Lung microvascular endothelial cell (primary cell): ENCODE results near the gene AGAP1. TPM values are rescaled to one million over a fixed set of nuclear protein-coding genes. Genes with fewer than 3 reads are reported as not detected.
A peak's percentile ranks its signal among the peaks of the same experiment; 100 is the strongest.

ENCODE experiments used
- DNase-seq, 2 donors: peaks; one replicate each; pipeline versions ENCODE4 v3.0.0 to v3.0.0-alpha.2; 2010; ENCODE audit warnings: low read depth in 2 of 2
- total RNA-seq: library from RNA; depleted of rRNA; stranded (reverse); fragments of >200 nt; gene quantifications from 2 replicates; pipeline ENCODE4 v1.2.1, GENCODE V29; 2014

AGAP1 gene
- total RNA-seq, 1 donor from 2014 or later: 3.4 TPM

DNA sequence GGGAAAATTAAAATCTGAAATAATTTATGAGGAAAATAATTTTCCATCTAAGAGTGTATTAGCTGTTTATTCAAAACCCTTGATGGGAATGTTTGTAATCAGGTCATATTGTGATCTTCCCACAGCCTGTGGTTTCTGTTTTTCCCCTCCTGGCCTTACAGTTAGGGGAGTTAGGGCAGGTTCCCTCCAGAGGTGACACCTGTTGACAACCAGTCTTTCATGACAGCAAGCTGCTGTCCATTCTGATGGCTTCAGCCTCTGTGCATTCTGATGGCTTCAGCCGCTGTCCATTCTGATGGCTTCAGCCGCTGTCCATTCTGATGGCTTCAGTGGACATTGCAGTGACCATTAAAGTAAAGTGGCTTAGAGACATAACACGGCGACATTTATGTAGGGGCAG, 346.1 kb downstream of the AGAP1 start:
- DNase-seq: no peak

DNA sequence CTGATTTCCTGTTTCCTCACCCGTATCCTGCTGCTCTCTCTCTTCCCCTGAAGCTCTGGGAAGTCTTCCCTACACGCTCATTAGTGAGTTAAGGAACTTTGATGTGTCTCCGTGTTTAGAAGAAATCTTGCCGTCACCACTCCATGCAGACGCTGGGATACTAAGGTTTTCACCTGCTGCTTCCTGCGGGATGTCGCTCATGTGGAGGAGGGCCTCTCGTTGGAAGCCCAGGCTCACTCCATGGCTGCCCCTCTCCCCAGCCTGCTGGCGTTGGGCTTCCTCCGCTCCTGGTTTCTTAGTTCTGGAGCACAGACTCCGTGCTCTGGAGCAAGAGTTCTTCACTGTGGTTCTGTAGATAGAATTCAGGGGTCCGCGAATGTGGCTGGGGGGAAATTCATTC, 348.0 kb downstream of the AGAP1 start:
- no peak for DNase-seq

DNA sequence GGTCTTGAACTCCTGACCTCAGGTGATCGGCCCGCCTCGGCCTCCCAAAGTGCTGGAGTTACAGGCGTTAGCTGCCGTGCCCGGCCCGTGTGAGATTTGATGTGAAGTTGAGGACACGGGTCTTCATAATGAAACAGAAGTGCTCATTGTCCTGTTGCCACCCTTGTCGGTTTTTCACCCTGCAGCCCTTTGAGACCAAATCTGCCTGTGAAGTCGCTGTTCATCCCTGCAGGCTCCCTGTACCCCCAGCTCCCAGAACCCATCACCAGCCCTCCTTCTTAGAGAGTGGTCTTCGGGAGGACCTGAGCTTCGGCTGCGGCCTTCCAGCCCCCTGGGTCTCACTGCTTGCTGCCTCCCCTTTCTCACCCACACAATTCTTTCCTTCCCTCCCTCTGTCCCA, 349.1 kb downstream of the AGAP1 start:
- DNase-seq: no peak

DNA sequence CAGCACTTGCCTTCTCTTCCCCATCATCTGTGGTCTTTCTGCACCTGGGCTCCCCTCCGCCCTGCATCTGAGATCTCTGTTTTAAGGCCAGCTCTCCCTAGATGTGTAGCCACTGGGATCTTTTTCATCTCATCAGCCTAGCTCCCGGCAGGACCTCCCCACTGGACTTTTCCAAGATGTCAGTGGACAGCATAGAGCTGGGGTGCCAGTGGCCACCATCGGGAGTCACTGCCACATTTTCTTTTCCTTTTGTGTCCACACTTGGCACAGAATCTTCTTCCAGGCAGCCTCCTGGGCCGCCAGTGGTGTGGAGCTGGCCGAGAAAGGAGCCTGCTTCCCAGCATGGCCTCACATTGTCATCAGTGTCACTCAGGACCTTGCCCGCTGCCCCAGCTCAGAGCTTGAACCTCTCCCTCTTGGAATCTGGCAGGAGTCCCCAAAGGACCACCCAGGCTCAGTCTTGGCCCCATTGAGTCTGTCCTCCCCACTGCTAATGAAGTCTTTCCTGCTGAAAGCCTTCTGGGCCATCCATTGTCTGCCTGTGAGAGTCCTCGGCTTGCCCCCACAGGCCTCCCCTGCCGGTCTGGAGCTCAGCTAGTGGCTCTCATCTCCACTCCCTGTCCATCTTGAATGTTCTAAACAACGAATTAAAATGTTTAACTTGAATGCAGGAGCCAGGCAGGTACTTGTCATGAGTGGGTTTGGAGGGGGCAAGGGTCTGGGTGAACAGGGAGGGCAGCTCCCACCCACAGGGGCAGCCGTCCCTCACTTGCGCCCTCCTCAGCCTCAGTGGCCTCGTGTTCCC, 349.9 kb downstream of the AGAP1 start:
- DNase-seq: no peak

DNA sequence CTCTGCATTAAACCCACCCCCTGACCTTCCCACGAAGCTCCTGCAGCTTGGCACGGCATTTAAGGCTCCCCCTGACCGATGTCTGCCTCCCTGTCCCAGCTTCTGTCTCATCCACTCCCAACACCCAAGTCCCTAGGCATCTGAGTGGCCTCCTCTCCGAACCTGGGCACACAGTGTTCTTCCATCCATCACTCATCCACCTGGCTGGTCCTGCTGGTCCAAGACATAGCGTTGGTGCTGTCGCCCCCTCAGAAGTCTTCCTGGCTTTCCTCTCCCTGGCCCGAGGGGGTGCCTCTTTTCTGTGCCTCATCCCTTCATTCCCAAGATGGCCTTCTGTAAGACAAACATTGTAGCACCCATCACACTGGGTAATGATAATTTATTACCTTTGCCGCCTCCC, 350.7 kb downstream of the AGAP1 start:
- DNase-seq: no peak

DNA sequence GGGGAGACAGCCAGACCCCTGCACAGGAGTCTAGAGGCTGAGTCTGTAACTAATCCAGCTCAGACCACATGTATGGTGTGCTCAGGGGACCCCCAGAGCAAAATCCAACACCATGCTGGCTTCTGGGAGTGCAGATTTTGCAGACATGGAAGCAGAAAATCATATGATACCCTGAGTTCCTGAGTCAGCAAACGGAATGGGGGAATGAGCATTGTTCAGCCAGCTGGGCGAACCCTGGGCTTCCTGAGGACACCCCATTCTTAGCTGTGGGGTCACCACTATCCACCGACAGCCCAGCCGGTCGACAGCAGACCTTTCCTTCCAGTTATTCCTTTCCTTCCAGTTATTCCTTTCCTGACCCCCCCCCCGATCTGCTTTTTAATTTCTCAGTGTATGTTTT, 351.4 kb downstream of the AGAP1 start:
- DNase-seq: no peak

DNA sequence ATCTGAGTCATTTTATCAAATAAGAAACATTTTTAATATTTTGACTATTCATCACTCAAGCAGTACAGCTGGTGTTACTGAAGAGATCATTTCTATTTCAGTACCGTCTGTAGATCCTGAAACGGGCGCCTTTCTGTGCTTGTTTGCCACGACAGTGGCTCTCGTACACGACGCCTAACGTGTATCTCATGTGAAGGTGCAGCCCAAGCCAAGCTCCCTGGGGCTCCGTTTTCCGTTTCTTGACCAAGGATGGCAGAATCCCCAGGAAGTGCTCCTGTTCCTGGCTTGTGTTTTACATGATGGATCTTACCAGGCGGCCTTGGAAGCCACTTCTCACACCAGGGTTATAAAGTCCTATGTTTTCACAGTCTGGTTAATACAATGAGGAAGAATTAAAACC, 353.7 kb downstream of the AGAP1 start:
- no peak for DNase-seq

DNA sequence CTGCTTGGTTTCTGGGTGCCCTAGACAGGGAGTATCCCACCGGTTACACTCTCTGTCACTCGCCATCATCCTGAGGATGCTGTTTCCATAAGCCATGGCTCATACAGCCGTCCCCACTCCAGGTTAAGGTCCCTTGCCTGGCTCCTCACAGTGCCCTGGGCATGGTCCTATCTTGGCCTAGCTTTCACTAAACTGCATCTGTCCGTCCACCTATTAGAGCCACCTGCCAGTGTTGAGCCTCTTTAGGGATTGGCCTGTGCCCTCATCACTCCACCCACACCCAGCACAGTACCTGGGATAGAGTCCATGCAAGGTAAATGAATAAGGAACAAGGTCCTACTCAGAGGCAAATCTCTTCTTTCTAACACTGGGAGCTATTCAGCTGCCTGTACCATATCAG, 354.2 kb downstream of the AGAP1 start:
- DNase-seq: no peak

DNA sequence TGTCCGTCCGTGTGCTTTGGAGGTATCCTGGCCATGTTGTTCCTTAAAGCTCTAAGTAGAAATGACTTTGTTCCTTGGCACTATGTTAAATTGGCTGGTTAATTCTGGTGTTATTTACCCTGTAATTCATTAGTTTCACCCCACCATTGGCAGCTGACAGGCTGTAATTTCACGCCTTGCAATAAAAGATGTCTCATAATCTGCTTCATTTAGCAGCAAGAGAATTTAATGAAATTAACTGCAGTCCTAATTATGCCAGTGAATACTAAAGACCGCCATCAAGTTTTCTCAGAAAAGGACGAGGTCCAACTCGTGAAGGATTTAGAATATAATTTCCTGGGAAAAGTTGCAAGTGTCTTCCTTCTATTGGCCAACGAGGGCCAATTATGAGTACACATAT, 355.1 kb downstream of the AGAP1 start:
- no peak for DNase-seq

DNA sequence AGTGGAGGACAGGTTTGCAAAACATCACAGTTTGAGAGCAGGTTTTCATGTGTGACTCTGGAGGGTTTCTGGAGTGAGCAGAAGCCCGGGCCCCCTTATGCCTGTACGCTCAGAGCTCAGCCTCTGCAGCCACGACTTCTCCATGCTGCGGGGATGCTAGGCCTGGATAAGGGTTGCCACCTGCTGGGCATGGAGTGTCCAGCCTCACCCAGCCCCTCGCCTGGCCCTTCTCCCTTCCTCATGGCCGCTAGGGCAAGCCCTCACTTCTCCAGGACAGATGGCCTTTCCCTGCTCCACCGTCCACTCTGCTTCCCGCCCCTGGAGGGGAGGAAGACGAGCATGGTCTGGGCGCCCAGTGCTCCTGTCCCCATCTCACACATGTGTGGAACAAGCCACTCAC, 355.6 kb downstream of the AGAP1 start:
- no peak for DNase-seq

DNA sequence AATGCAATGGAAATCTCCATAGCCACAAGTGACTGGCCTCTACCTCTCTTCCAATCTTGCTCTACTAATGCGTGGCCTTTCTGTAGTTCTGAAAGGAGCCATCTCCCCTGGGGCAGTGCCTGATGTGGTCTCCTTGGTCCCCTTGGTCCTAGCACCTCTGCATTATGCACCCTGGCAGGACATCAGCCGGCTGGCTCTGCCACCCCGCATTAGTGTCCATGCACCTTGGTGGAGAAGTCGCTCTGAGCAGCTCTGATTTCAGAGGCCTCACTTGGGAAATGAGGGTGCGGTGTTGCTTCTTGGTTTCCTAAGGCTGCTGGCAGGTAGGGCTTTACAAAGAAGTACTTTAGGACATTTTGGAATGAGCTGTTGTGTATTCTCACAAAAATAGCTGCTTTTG, 356.4 kb downstream of the AGAP1 start:
- DNase-seq: no peak

DNA sequence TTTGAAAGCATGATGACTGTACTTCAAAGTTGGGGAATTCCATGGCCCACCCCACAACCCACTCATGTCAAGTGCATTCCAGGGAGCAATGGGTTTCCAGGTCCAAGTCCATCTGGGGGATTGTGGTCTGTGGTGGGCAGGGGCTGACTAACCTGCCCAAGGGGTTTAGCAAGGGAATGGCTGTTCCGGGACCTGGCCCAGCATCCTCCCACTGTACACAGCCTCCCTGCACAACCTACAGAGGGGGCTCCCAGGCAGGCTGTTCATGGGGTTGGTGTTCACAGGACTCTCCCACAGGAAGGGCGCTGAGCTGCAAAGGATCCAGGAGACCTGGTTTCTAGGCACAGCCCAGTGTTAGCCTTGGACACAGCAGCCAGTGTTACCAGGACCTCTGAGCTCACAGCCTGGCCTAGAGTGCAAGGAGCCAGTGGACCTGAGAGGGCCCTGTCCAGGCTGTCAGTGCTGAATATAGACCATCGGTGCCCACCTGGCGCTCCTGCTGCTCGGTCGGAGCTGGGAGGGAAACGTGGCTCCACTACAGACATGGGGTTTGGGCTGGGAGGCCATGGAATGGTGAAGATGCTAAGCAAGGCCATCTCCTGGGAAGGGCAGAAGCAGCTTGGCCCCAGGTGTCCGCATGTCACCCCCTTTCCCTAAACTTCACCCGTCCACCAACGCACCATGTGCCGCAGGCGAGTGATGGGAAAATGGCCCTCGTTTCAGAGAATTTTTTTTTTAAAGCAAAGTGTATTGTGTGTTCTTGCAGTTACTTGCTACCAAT, 357.1 kb downstream of the AGAP1 start:
- no peak for DNase-seq

DNA sequence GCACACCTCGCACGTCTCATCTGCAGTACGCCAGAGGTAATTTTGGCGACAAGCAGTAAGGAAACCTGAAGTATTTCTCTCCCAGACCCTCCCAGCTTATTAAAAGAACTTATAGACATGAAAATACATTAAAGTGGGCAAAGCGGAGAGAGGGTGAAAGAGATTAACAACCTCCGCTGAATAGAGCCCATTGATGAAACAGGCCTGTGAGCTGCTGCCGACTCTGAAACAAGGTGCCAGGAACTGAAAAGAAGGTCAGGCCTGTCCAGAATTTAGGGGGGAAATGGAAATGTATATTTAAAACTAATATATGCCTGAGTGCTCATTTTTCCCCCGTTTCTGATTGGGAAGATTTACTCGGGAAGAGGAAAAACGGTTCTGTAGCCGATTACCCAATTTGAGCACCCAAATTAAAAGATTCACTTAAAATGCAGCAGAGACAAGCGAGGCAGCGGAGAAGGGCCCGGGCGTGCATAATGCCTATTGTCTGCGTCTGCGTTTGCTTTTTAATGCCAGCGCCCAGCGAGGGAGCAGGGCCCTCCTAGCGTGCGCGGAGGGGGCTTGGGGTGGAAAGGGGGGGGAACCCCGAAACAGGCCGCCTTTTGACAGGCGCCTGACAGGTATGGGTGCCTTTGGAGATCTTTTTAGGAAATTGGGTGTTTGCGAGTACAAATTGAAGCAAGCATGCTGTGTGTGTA, 358.1 kb downstream of the AGAP1 start:
- no peak for DNase-seq

DNA sequence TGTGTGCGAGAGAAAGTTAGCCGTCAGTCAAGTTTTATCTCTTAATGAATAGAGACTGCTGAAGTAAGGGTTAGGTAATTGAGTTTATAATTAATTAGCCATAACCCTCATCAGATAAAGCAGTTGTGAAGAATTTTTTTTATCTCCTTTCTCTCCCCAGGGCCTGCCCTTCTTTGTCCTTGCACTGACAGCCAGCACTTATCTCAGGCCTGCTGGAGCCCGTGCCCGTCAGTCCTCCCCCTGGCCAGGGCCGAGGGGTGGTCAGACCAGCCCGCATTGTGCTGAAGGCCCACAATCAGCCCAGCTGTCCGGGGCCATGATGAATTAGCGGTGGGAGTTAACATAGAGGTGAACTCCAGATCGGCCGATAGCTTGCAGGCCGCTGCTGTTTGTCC, 358.7 kb downstream of the AGAP1 start:
- no peak for DNase-seq

DNA sequence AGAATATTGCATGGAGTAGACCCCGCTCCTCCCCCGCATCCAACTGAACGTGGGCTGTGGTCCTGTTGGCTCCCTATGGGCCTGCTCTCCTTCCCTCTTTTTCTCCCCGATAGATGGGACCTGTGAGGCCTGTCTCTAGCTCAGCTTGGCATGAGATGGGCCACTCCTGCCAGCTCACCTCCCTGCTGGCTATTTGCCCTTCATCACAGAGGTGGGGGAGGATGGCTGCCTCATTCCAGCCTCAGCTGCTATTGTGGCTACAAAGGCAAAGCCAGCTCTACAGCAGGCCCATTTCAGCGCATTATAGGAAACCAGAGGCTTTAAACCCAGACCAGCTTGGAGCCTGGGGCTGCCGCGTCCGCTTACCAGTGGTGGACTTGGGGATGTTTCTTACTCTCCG, 360.4 kb downstream of the AGAP1 start:
- no peak for DNase-seq

DNA sequence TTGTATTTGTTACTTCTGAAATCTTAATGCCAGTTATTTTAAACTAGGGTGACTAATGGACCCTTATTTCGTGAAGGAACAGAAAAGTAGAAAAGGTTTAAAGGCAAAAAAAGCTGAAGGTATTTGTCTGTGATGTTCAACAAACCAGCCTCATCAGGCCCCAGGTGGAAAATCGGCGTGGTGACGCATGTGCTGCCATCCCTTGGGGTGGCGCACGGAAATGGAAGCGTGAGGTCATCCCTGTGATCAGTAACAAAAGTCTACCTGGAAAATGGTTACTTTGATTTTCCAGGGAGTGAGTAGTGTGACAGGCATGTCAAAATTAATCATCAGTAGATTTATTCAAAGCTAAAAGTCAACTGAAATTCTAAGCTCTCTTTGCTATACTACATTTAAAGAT, 361.2 kb downstream of the AGAP1 start:
- DNase-seq: peak in 1 of 2 donors; percentile 5

DNA sequence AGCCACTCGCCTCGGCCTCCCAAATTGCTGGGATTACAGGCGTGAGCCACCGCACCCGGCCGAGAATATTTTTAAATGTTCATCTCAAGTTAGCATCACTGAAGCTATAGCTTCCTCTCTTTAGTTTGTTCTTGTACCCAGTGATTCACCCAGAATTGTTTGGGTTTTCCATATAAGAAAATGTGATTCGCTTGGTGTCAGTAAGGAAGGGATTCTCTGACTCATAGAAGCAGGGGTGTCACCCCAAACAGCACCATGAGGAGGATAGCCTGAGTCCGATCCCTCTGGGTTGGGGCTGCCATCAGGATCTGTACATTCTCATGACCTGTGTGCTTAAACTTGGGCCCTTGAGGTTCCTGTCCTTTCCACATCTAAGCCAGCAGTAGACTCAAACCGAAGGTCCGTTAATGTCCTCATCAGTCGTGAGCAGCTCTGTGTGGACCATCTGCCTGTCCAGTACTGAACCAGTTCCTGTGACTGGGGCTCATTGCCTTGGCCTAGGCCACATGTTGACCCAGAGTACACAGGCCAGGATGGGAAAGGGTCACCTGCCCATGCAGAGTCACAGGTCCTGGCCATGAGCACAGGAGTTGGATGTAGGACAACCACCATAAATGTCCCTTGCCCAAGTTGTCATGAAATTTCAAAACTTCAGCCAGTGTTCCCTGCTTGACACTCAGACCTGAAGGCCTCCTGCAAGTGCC, 362.5 kb downstream of the AGAP1 start:
- no peak for DNase-seq

DNA sequence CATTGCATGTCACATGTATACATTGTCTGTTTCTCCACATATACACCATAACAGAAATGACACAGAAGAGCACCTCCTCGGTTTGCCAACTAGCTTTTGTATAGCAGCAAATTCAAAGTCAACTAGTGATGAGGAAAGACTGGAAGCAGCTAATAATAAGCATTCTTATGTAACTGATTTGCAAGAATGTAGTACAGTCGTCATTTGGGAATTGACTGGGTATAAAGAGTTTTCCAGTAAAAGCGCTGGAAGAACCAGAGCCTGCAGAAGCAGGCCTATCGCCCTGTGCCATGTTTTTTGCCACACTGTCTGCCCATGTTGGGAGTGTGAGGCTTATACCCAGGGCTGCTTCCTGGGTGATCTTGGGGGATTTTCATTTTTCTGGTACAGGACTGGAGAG, 363.8 kb downstream of the AGAP1 start:
- DNase-seq: no peak

DNA sequence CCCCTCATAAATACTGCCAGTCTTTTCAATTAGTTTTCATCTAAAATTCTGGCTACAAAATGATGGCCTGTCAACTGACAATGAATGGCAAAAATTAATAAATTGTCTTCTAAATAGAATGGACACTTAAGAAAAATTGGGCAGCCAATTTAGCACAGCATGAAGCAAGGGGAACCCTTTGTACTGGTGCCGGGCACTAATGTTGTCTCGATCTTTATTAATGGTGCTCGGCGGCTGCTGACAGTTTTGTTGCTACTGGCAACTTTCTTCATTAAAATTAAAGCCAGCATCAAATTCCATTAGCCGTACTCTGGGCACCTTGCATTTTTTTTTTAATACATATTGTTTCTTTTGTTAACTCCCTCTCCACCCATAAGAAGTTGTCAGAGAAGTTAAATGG, 365.0 kb downstream of the AGAP1 start:
- no peak for DNase-seq

DNA sequence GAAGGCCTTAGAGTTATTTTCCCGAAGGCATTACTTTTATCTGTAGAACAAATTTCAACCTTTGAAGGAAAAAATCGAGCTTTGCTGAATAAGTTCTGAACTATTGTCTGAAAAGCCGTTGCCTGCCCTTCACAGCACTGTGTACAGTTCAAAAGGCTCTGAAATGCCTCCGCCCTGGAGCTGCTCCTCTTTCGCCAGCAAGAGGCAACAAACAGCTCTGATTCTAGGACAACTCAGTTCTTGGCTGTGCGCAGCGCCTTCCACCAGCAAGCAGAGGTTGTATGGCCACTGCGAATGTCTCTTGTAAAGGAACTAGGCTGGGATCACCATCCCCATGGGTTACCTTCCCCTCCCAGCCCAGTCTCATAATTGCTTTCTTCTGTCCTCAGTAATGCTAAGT, 365.8 kb downstream of the AGAP1 start:
- DNase-seq: peak in 1 of 2 donors; percentile 50

DNA sequence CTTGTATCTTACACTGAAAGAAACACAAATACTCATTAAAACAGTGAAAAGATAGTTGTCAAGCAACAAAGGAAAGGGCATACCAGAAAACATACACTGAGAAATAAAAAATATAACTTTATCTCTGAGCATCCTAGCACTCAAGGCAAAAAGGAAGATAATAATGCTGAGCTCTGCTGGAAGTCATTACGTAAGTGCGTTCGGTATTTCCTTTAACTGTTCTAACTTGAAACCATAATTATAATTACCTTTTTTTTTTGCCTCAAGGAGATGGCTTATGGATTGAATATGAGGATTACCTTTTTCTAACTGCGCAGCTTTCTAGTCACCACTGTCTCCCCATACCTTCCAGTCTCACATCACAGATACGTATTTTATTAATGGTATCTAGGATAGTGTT, 366.3 kb downstream of the AGAP1 start:
- peak in 1 of 2 donors; percentile 68 for DNase-seq

DNA sequence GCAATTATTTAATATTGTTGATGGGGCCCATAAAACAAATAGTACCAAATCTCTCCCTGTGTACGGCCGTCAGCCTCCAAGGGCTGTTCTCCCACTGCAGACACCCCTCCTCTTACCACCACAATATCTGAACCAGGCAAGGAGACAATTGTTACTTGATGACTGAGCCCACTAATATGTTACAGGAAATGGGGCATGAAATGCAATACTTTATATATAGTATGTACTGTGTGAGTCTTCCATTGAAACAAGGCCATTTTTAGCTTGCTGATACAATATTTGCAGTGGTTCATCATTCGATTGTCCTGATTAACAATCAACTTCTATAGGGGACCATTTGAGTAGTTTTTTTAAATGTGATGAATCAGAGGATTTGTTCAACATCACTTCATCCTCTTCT, 367.0 kb downstream of the AGAP1 start:
- peak in 1 of 2 donors; percentile 40 for DNase-seq
